Neural cell (in vitro differentiated cells): ENCODE data around the gene RMRP. TPM values are rescaled to one million over a fixed set of nuclear protein-coding genes. Genes with fewer than 3 reads are reported as not detected.

Experiments used
- H2AFZ ChIP-seq: fragments of 200-600, 300-800 bp; sonication (generic), shearing (Covaris generic); 2 replicates; pipeline ENCODE4 v1.6.0; 2014; ENCODE audit warnings: low read depth, mild to moderate bottlenecking, antibody characterized with exemption, low read length, moderate library complexity
- H3F3A ChIP-seq: fragments of 200-600 bp; shearing (Covaris generic); 2 replicates; pipeline ENCODE4 v1.6.1; 2016; ENCODE audit warnings: mild to moderate bottlenecking, moderate library complexity, mixed read lengths, antibody characterized with exemption, low read length; ENCODE audit not compliant: insufficient read depth, poor library complexity, severe bottlenecking
- H3K27ac ChIP-seq: fragments of 200-600, 300-800 bp; sonication (generic), shearing (Covaris generic); 2 replicates; pipeline ENCODE4 v1.5.1; 2014; ENCODE audit warnings: mild to moderate bottlenecking, low read length, moderate library complexity
- H3K27me3 ChIP-seq: fragments of 300-800, 200-600 bp; sonication (generic), shearing (Covaris generic); 2 replicates; pipeline ENCODE4 v1.6.0; 2014; ENCODE audit warnings: mild to moderate bottlenecking, low read depth, low read length, moderate library complexity; ENCODE audit not compliant: insufficient read depth
- H3K36me3 ChIP-seq: fragments of 300-800, 200-600 bp; sonication (generic), shearing (Covaris generic); 2 replicates; pipeline ENCODE4 v1.5.1; 2014; ENCODE audit warnings: mild to moderate bottlenecking, antibody characterized with exemption, low read length, moderate library complexity; ENCODE audit not compliant: insufficient read depth
- H3K4me2 ChIP-seq: fragments of 300-800, 200-600 bp; sonication (generic), shearing (Covaris generic); 2 replicates; pipeline ENCODE4 v1.6.0; 2014; ENCODE audit warnings: mild to moderate bottlenecking, low read length
- H3K4me3 ChIP-seq: fragments of 300-800, 200-600 bp; sonication (generic), shearing (Covaris generic); 2 replicates; pipeline ENCODE4 v1.5.1; 2014; ENCODE audit warnings: mild to moderate bottlenecking, low read length, moderate library complexity
- H3K79me2 ChIP-seq: fragments of 200-600 bp; shearing (Covaris generic); replicated peaks from 2 replicates; pipeline ENCODE4 v1.6.0; 2014; ENCODE audit warnings: mild to moderate bottlenecking, low read length, moderate library complexity; ENCODE audit not compliant: insufficient read depth
- H3K9ac ChIP-seq: fragments of 300-800, 200-600 bp; sonication (generic), shearing (Covaris generic); 2 replicates; pipeline ENCODE4 v1.6.1; 2016; ENCODE audit warnings: mild to moderate bottlenecking, low read length, mixed read lengths
- H3K9me2 ChIP-seq: fragments of 200-600 bp; shearing (Covaris generic); 2 replicates; pipeline ENCODE4 v1.6.1; 2016; ENCODE audit warnings: mild to moderate bottlenecking, low read length, mixed read lengths; ENCODE audit not compliant: insufficient read depth
- H3K9me3 ChIP-seq: fragments of 200-600, 300-800 bp; sonication (generic), shearing (Covaris generic); 2 replicates; pipeline ENCODE4 v1.6.1; 2016; ENCODE audit warnings: mild to moderate bottlenecking, mixed run types, low read length, moderate library complexity, mixed read lengths
- H4K20me1 ChIP-seq: fragments of 200-600 bp; shearing (Covaris generic); 2 replicates; pipeline ENCODE4 v1.6.1; 2016; ENCODE audit warnings: mild to moderate bottlenecking, mixed run types; ENCODE audit not compliant: insufficient read depth
- EP300 ChIP-seq: fragments of 450-650 bp; conservative IDR thresholded peaks from 2 replicates; pipeline ENCODE4 v1.6.1; 2014; ENCODE audit warnings: antibody characterized with exemption, mild to moderate bottlenecking, moderate library complexity; ENCODE audit not compliant: poor library complexity, severe bottlenecking
- EZH2 ChIP-seq: fragments of 200-600, 300-800 bp; shearing (Covaris generic), sonication (generic); IDR thresholded peaks from 2 replicates; pipeline ENCODE4 v1.6.1; 2014; ENCODE audit warnings: antibody characterized with exemption, low read length, borderline replicate concordance, mild to moderate bottlenecking; ENCODE audit not compliant: insufficient read depth, poor library complexity, severe bottlenecking
- MXI1 ChIP-seq: fragments of 450-650 bp; conservative IDR thresholded peaks from 2 replicates; pipeline ENCODE4 v1.6.1; 2014; ENCODE audit warnings: antibody characterized with exemption, mild to moderate bottlenecking; ENCODE audit not compliant: poor library complexity, severe bottlenecking
- POLR2AphosphoS5 ChIP-seq: IDR thresholded peaks from 2 replicates; pipeline ENCODE4 v1.6.1; 2012
- RAD21 ChIP-seq: fragments of 450-650 bp; conservative IDR thresholded peaks from 2 replicates; pipeline ENCODE4 v1.6.1; 2014; ENCODE audit warnings: antibody characterized with exemption, mild to moderate bottlenecking, moderate library complexity
- SMC3 ChIP-seq: fragments of 450-650 bp; conservative IDR thresholded peaks from 2 replicates; pipeline ENCODE4 v1.6.1; 2014; ENCODE audit warnings: antibody characterized with exemption, mild to moderate bottlenecking, moderate library complexity; ENCODE audit not compliant: poor library complexity
- TAF1 ChIP-seq: IDR thresholded peaks from 2 replicates; pipeline ENCODE4 v1.6.1; 2012; ENCODE audit warnings: low read depth
- polyA plus RNA-seq: library from polyadenylated mRNA; depleted of rRNA; stranded (reverse); fragments of >200 nt; gene quantifications from 2 replicates; pipeline ENCODE4 v1.2.3, GENCODE V29; 2014
- TF ChIP-seq, protein P1 (sequence below): IDR thresholded peaks from 2 replicates; pipeline ENCODE4 v1.6.1; 2012; ENCODE audit warnings: borderline replicate concordance
- TF ChIP-seq, protein P2 (sequence below): fragments of 450-650 bp; IDR thresholded peaks from 2 replicates; pipeline ENCODE4 v1.5.1; 2014; ENCODE audit warnings: antibody characterized with exemption, mild to moderate bottlenecking, moderate library complexity; ENCODE audit not compliant: poor library complexity, severe bottlenecking

RMRP gene
- polyA plus RNA-seq, 1 donor from 2014 or later: not detected

GRCh38 chr9:35686222-35687203, 28.7 kb upstream of the RMRP start:
- Histone ChIP-seq H3K27ac (no peak overlapping the region), H3K4me3 (no peak overlapping the region), H4K20me1 (no peaks in the 10 kb centered on the region), H3F3A (no peaks in the 10 kb centered on the region), H3K36me3 (no peaks in the 10 kb centered on the region), H3K9me2 (no peaks in the 10 kb centered on the region), H3K9ac (no peak overlapping the region), H3K27me3 (peaks cover 26% of the 10 kb centered on the region), H2AFZ (no peak overlapping the region), H3K79me2 (no peaks in the 10 kb centered on the region), H3K9me3 (no peaks in the 10 kb centered on the region), H3K4me2 (no peak overlapping the region)
- TF ChIP-seq SMC3 (no peak), POLR2AphosphoS5 (no peak), MXI1 (no peak), TAF1 (no peak), RAD21 (no peak)
- TF ChIP-seq, protein P1, sequence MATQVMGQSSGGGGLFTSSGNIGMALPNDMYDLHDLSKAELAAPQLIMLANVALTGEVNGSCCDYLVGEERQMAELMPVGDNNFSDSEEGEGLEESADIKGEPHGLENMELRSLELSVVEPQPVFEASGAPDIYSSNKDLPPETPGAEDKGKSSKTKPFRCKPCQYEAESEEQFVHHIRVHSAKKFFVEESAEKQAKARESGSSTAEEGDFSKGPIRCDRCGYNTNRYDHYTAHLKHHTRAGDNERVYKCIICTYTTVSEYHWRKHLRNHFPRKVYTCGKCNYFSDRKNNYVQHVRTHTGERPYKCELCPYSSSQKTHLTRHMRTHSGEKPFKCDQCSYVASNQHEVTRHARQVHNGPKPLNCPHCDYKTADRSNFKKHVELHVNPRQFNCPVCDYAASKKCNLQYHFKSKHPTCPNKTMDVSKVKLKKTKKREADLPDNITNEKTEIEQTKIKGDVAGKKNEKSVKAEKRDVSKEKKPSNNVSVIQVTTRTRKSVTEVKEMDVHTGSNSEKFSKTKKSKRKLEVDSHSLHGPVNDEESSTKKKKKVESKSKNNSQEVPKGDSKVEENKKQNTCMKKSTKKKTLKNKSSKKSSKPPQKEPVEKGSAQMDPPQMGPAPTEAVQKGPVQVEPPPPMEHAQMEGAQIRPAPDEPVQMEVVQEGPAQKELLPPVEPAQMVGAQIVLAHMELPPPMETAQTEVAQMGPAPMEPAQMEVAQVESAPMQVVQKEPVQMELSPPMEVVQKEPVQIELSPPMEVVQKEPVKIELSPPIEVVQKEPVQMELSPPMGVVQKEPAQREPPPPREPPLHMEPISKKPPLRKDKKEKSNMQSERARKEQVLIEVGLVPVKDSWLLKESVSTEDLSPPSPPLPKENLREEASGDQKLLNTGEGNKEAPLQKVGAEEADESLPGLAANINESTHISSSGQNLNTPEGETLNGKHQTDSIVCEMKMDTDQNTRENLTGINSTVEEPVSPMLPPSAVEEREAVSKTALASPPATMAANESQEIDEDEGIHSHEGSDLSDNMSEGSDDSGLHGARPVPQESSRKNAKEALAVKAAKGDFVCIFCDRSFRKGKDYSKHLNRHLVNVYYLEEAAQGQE: no peak

GRCh38 chr9:35685506-35685905, 27.7 kb upstream of the RMRP start:
- no peaks in the 10 kb centered on the region for H3K79me2 ChIP-seq
- H3K4me2 ChIP-seq: no peak overlapping the region
- H4K20me1 ChIP-seq: no peaks in the 10 kb centered on the region
- H3K9me2 ChIP-seq: no peaks in the 10 kb centered on the region
- TF ChIP-seq SMC3: no peak
- TF ChIP-seq MXI1: no peak
- TF ChIP-seq, protein P2, sequence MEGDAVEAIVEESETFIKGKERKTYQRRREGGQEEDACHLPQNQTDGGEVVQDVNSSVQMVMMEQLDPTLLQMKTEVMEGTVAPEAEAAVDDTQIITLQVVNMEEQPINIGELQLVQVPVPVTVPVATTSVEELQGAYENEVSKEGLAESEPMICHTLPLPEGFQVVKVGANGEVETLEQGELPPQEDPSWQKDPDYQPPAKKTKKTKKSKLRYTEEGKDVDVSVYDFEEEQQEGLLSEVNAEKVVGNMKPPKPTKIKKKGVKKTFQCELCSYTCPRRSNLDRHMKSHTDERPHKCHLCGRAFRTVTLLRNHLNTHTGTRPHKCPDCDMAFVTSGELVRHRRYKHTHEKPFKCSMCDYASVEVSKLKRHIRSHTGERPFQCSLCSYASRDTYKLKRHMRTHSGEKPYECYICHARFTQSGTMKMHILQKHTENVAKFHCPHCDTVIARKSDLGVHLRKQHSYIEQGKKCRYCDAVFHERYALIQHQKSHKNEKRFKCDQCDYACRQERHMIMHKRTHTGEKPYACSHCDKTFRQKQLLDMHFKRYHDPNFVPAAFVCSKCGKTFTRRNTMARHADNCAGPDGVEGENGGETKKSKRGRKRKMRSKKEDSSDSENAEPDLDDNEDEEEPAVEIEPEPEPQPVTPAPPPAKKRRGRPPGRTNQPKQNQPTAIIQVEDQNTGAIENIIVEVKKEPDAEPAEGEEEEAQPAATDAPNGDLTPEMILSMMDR: no peak
- TF ChIP-seq EZH2: no peak
- TF ChIP-seq POLR2AphosphoS5: no peak
- TF ChIP-seq EP300: no peak
- TF ChIP-seq RAD21: no peak
- TF ChIP-seq, protein P1: no peak
- no peak for TF ChIP-seq TAF1
- no peak overlapping the region for H3K9ac ChIP-seq
- H3K4me3 ChIP-seq: no peak overlapping the region
- H3F3A ChIP-seq: no peaks in the 10 kb centered on the region
- H3K9me3 ChIP-seq: no peaks in the 10 kb centered on the region
- peaks cover 16% of the 10 kb centered on the region for H3K27me3 ChIP-seq
- no peak overlapping the region for H3K27ac ChIP-seq
- no peaks in the 10 kb centered on the region for H3K36me3 ChIP-seq
- no peak overlapping the region for H2AFZ ChIP-seq
